Stimulated activated CD8-positive, alpha-beta memory T cell treated with anti-CD3 and anti-CD28 coated beads, Interleukin-15, amount 100 ng/mL, for 4 hours (primary cell): Measurements from ENCODE around the gene SLC48A1.
"Not testable (repeated sequence)": the region's sequence is repeated elsewhere in the genome, so short reads cannot be mapped to it uniquely, and the experiment has no call there.

Source experiments
- DNase-seq, 2 donors: peaks; one replicate each; pipeline ENCODE4 v3.0.0-alpha.2; 2020; ENCODE audit warnings: low read depth in 2 of 2

SLC48A1 gene

GRCh38 chr12:47811581-47812484 lies 38.8 kb downstream of the SLC48A1 start:
- no peak for DNase-seq

DNA sequence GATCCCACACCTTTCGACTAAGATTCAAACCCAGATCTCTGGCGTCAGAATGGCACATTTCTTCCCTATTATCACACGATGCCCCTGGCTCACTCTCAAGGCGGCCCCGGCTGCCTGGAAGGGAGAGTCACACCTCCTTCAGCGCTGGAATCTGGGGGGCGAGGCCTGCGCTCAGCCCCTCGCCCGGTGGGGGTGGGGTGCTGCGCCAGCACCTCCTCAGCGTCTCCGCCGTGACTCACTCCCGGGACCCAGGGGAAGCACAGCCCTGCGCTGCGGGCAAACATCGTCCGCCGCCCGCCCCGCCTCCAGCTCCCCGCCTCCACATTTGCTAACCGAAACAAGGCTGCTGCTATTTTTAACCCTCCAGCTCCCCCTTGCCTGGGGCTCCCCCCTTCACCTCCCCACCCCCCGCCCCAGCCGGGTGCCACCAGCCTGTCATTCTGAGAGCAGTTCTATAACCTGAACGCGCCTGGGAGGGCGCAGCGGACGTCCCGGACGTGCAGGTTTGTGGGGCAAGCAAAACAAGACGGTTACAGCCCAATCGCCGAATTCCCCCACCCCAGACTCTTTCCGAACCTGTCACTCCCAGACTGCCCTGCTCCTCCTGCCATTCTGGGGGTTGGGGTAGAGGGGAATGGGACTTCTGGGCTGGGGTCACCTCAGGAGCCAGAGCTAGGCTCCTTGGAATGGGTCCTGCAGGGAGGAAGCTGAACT lies 39.9 kb downstream of the SLC48A1 start:
- peak; percentile 88 to 92 for DNase-seq

DNA sequence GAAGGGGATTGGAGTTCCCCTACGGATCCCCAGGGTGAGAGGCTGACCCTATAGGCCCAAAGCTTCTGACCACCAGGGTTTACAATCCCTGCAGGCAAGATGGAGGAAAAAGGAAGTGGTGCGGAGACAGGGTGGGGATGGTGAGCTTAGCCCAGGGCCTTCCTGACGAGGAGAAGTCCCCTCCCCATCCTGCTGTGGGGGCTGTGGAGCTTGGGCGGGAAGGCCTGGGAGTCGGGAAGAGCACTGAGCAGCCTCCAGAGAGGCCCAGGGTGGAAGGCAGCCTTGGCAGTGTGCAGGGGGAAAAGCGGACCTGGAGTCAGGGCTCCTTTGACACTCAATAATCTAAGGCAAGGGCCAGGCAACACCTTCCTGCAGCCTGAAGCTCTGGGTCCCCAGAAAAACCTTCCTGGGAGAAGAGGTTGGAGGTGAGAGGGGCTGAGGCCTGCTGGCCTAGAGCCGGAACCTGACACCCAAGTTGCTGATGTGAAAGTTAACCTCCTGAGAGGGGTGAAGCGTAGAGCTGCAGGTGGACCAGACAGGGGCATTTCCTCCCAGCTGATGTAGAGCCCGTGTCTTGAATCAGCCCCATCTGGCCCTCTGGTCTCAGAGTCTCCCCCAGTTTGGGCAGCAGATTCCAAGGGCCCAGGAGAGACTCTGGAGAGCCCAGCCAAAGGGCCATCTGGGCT lies 40.6 kb downstream of the SLC48A1 start:
- no peak for DNase-seq

- DNase-seq, result no peak
These were observed 41.6 kb downstream of the SLC48A1 start for GRCh38 chr12:47814539-47815170.

GRCh38 chr12:47815447-47815846 lies 42.4 kb downstream of the SLC48A1 start:
- DNase-seq, result not testable (repeated sequence)

DNA sequence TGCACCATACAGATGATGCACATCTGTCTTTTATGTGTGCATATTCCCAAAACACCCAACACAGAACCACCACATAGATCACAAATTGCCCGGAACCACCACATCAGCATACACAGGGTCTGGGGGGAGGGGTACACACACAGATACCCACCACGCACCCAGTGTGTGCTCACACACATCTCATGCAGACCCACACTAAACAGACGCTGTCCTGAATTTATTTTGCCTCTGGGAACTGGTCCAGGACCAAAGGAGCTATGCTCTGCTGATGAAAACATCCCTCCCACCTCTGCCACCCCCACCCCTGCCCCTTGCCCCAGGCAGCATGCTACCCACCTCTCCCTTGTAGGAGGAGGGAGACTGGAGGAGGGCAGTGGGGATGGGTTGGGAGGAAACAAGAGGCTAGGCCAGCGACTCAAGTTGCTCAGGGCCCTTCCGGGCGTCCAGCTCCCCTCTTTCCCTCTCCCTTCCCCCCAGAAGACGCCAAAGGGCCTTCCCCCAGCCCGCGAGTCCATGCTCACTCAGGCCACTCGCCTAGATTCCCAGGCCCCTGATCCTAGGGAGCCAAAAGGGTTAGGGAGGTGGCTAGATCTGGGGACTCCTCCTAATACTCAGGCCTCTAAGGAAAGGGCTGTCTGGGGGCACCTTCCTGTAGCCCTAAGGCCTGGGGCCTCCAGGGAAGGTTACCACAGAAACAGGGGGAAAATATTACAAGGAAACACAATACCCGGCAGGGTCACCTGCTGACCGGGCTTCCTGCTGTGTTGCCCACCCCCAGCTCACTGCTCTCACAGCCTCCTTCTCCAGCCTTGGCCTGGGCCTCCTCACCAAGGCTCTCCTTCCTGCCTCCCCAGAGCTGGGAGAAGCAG lies 43.6 kb downstream of the SLC48A1 start:
- DNase-seq, result no peak

GRCh38 chr12:47817272-47818006 lies 44.4 kb downstream of the SLC48A1 start:
- no peak for DNase-seq

- no peak for DNase-seq
These were observed 45.0 kb downstream of the SLC48A1 start for GRCh38 chr12:47818007-47818376.

GRCh38 chr12:47818467-47819137 lies 45.6 kb downstream of the SLC48A1 start:
- DNase-seq, result no peak

DNA sequence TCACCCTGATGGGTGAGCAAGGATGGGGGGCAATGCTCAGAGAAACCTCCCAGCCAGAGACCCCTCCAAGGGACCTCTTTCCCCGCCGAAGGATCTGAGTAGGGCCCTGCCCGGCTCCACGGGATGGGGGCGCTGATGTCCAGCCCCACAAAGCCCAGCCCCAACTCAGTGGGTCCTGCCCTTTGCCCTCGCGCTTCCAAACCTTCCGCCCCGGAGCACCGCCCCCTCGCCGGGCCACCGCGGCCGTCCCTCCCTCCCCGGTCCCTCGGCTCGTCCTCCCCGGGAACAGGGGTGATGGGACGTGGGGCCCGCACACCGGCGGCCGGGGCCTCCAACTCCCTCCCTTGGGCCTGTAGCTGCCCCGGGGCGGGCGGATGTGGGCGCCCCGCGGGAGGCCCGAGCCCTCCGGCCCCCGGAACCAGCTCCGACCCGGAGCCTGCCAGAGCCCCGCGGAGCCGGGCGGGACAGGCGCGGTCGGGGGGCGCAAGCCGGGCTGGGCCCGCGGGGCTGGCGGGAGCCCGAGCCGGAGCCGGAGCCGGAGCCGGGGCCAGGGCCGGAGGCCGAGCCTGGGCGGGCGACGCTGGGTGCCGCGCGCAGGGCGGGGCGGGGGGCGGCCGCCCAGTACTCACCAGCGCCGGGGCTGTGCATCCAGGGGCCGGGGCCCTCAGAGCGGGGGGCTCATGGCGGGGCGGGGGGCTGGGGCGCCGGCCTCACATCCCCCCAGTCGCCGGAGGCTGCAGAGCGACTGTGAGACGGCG lies 46.3 kb downstream of the SLC48A1 start:
- no peak for DNase-seq

GRCh38 chr12:47819896-47820630 lies 47.0 kb downstream of the SLC48A1 start, which contains the start of gene HDAC7:
Gene HDAC7, minus strand, starts transcription at chr12:47819903. Its CDS starts 118 bp downstream, at chr12:47819785.
- peak in 1 of 2 donors; percentile 51 for DNase-seq

GRCh38 chr12:47820631-47821345 lies 47.8 kb downstream of the SLC48A1 start:
- DNase-seq, result no peak

- no peak for DNase-seq
These were observed 48.3 kb downstream of the SLC48A1 start for GRCh38 chr12:47821346-47821706.

GRCh38 chr12:47822401-47822800 lies 49.4 kb downstream of the SLC48A1 start:
- DNase-seq, result no peak

- DNase-seq, result no peak
These were observed 49.8 kb downstream of the SLC48A1 start for GRCh38 chr12:47822863-47823262.

DNA sequence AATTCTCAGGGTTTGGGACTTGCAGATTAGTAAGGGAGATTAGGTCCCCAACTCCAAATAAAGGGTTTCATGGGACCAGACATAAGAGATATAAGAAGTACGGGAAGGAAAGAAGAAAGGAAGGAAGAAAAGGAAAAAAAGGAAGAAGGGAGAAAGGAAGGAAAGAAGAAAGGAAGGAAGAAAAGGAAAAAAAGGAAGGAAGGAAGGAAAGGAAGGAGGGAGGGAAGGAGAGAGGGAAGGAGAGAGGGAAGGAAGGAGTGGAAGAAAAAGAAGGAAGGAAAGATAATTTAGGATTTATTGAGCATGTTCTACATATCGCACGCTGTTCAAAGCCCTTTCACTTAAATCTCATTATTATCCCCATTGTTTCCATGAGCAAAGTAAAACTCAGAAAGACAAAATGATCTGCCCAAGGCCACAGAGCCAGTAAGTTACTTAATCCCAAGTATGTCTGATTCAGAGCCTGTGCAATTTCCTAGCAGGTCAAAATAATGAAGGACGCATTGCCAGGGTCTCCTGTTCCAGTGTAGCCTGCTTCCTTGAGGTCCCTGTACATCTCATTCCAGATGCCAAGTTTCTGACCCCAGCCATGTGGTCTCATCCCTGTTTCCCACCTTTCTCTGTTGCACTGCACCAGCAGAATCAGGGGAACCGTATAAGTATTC lies 50.5 kb downstream of the SLC48A1 start:
- DNase-seq, result no peak

GRCh38 chr12:47824198-47824597 lies 51.2 kb downstream of the SLC48A1 start:
- no peak for DNase-seq
